Iris pigment epithelial cell (primary cell): Measurements from ENCODE around the gene PARP2.
"Not testable (repeated sequence)": the region's sequence is repeated elsewhere in the genome, so short reads cannot be mapped to it uniquely, and the experiment has no call there.

ENCODE experiments used
- DNase-seq: peaks from one replicate; pipeline ENCODE4 v3.0.0-alpha.2; 2011; ENCODE audit warnings: low read depth

The PARP2 gene

DNA sequence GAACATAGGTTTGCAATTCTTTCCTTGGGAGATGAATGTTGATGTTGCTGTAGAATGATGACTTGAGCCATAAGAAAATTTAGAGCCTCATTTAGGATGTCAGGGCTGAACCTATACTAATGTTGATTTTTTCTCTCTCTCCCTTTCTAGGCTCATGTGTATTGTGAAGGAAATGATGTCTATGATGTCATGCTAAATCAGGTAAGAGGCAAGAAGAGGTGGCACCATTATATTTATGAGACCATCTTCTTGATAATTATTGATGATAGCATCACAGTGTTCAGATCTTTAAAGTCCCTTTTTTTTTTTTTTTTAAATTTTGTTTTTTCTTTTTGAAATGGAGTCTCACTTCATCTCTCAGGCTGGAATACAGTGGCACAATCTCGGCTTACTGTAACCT lies 3.3 kb downstream of the PARP2 start:
- DNase-seq: no peak

DNA sequence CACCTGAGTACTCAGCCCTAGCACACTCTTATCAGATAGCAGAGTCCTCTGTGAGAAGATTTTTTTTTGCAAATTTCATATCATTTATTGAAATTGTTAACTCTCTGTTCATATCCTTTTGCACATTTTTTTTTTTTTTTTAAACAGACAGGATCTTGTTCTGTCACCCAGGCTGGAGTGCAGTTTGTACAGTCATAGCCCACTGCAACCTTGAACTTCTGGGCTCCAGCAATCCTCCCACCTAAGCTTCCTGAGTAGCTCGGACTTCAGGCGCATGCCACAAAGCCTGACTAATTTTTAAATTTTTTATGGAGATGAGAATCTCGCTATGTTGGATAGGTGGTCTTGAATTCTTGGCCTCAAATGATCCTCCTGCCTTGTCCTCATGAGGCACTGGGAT lies 4.3 kb downstream of the PARP2 start:
- DNase-seq: peak; percentile 62

DNA sequence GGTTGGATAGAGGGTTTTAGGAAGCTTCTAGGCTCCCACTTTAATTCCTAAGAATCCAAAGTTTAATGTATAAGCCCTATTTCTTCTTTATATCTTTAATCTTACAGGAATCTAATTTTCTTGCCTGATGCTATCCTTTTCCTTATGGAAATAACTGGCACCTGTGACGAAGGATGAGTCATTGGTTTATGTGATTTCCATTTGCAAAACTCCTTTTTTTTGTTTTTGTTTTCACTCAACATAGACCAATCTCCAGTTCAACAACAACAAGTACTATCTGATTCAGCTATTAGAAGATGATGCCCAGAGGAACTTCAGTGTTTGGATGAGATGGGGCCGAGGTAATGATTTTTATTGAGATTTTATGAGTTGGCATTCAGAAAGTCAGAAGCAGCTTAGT lies 6.8 kb downstream of the PARP2 start:
- DNase-seq: peak; percentile 18

DNA sequence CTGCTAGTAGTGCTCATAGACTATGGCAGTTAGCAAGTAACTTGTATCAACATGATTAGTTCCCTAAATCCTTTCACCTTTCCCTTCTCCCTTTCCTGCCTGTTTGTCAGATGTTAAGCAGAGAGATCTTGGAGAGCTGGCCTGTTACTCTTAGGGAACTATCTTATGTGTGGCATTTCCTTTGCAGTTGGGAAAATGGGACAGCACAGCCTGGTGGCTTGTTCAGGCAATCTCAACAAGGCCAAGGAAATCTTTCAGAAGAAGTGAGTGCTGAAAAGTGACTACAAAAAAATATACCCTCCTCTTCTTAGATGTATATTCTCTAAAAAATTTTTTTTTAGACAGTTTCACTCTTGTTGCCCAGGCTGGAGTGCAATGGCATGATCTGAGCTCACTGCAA lies 7.4 kb downstream of the PARP2 start:
- peak; percentile 29 for DNase-seq

DNA sequence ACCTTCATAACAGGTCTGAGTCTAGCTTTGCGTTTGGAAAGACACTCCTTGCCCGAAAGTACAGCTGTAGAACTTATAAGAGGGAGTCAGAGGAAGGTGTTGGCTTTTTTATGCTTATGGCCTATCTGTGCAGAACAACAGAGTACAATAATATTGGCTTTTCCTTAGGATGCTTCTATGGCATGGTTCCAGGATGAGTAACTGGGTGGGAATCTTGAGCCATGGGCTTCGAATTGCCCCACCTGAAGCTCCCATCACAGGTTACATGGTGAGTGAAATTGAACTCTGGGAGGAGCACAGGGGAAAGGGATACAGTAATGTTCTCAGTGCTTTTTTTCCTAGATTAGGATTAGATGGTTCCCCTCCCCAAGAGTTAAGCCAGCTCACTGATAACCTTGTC lies 13.0 kb downstream of the PARP2 start:
- DNase-seq: peak; percentile 24

DNA sequence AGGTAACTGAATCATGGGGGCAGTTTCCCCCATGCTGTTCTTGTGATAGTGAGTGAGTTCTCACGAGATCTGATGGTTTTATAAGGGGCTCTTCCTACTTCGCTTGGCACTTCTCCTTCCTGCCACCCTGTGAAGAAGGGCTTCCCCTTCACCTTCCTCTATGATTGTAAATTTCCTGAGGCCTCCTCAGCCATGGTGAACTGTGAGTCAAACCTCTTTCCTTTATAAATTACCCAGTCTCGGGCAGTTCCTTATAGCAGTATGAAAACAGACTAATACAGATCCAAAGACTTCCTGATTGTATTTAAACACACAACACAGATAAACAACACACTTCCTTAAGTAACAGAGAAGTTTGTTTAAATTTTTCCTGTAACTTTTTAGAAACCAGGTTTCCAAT lies 15.0 kb downstream of the PARP2 start:
- DNase-seq: not testable (repeated sequence)

DNA sequence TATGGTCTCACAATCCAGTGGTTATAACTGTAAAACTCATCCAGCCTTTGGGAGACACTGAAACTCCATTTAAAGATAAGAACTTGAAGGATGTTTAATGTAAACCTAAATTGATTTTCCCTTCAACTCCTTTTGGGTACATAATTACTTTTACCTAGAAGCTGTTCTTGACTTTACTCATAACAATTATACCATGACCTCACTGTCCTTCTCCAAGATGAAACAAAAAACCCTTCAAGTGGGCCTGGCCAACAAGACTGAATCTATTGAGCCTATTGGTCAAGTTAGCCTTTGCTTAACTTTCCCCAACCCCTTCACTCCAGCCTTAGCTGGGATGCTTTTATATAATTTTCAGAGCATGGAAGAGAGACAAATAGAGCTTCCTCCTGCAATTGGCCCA lies 22.5 kb downstream of the PARP2 start:
- no peak for DNase-seq

DNA sequence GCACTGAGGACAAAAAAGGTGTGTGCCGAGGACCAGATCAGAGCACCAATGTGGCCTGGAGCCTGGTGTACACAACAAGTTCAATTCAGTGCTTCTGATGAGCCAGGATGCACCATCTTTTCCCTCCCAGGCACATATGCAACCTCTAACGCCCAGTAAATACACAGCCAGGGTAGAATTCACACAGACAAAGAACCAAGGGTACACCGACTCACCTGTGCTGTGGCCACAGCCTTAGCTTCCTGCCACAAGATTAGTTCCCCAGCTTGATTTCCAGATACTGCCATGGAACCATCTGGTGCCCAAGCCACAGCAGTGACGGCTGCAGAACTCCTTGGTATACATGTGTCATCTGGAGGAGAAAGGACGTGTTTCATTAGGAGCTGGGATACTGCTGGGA lies 29.4 kb downstream of the PARP2 start:
- no peak for DNase-seq

DNA sequence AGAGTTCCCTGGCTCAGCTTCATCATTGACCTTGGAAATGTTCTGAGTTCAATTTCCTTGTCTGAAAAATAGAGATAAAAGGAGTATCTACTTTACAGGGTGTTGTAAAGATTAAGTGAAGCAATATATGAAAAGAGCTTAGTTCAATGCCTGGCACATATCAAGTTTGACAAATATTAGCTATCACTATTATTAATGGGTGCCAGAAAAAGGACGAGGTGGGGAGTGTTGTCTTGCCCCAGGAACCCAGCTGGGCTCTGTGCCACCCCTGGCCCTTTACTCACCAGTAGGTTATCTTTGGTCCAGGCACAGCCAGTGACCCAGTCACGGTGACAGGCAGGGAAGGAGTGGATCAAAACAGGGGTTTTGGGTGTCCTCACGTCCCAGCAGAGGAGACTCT lies 32.0 kb downstream of the PARP2 start:
- DNase-seq: no peak

DNA sequence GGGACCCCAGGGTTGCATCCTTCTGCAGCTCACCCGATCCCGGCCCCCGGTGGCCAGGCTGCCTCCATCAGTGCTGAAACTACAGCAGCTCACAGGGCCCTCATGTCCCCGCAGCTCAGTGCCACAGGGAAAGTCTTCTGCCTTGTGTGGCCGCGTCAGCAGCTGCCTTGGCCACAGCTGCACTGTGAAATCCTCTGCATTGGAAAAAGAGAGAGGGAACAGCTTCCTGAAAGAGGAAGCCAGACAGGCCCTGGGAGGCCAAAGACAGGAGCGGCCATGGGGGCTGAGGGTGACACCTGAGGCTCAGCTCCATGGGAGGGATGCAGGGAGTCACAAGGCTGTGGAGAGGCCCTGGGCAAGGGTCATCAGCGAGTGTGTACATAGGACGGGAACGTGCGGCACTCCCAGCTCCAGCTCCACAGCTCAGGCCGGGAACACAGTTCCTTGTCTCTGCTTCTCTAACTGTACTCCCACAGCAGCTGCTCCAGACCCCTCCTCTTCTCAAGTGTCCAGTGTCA lies 32.7 kb downstream of the PARP2 start:
- DNase-seq: no peak

DNA sequence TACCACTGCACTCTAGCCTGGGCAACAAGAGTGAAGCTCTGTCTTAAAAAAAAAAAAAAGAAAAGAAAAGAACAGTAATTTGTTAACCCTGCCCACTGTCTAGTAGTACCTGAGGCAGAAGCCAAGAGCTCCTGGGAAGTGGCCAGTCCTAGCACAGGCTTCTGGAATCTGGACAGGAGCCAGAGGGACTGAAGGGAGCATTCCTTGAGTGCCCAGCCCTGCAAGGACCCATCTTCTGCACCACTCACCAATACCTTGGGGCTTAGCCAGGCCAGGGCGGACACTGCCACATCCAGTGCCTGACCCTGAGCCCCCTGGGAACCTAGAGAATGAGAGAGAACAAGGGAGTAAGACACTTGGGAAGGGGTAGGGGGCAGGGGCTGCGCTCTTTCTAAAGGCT lies 33.7 kb downstream of the PARP2 start:
- DNase-seq: no peak

DNA sequence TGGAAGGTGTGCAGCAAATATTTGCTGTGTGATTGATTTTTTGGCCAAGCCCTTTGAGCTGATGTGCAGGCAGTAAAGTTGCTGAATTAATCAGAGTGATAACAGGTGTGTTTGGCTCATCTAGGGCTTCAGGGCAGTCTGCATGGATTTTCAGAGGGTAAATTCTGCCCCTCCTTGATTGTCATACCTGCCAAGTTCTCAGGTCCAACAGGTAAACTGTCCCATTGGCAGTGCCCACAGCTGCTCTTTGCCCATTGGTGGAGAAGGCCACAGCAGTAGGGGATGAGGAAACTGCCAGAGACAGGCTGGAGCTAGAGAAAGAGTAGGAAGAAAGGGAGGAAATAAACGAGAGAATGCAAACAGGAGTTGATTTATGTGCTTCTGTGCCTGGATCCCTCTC lies 36.3 kb downstream of the PARP2 start:
- DNase-seq: no peak

DNA sequence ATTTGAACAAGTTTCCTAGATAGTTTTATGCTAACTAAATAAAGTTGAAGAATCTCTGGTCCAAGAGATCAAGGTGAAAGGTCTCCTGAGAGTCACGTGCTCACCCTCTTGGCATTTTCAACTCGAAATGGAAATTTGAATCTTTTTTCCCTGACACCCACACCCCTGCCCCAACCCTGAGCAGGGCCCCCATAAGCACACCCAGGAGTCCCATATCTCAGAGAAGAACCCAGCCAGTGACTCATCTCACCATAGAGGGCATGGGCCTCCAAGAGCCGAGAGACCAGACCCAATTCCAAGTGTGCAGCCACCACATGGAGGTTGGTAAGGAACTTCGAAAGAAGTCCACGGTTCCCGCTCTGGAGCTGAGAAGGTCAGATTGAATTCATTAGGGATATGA lies 37.2 kb downstream of the PARP2 start:
- DNase-seq: no peak

DNA sequence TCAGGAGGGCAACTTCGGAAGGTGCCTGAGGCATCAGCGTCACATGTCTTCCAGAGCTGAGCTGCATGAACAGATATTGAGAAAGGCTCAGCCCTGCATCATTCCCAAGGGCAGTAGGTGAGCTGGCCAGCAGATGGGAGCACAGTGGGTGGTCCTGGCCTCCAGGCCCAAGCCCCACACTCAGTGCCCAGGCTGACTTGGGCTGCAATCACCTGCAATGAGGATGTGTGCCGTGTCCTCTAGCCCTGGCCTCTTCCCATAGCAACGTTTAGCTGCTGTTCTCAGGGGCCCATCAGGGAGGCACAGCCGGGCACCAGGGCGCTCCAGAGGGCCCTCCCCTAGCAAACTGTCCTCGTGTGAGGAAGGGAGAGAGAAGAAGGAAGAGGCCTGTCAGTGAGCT lies 37.9 kb downstream of the PARP2 start:
- no peak for DNase-seq

DNA sequence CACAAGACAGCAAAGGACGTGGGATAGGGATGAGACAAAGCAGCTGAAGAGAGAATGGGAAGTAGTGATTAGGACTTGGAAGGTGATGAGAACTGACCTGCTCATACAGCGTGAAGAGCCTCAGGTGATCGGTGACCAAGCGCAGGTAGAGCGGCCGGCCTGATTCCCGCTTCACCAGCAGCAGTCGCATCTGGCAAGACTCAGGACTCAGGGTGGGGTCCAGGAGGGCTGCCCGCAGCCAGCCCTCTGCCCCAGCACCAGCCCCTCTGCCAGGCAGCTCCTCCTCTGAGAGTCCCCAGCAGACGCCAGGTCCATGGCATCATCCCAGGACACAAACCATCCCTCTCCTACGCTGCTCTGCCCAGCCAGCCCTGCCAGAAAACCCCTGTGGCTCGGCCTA lies 39.1 kb downstream of the PARP2 start:
- DNase-seq: no peak

DNA sequence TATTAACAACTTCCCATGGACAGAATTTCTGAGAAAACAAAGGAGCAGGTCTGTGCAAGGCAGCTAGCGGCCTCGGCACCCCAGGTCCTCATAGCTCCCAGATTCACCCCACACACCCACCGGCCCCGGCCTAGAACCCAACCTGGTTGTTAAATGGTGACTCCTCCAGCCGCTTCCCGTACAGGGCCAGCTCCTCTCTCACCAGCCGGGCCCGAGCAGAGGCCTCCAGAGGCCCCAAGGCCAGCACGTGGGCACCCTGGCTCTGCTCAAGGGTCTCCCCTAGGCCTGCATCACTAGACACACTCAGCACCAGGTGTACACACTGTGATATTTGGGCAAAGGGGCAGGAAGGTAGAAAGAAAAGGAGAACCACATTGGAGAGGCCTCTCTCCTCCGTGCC lies 39.6 kb downstream of the PARP2 start:
- no peak for DNase-seq

DNA sequence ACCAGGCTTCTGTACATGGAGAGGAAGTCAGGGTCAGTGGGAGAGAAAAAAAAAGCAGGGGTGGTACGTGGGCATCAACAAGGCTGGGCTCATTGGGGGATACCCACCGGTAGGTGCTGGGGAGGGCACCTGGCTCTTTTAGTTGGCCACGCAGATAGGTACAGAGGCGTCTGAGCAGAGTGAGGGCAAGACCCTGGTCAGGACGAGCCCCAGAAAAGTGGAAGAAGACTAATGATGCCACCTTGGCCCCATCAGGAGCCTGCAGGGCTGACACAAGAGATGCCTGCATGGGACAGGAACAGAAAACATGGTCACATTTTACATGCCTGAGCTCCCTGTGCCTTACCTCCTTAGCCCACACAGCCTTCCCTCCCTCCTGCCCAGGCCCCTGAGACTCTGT lies 40.2 kb downstream of the PARP2 start:
- DNase-seq: no peak

DNA sequence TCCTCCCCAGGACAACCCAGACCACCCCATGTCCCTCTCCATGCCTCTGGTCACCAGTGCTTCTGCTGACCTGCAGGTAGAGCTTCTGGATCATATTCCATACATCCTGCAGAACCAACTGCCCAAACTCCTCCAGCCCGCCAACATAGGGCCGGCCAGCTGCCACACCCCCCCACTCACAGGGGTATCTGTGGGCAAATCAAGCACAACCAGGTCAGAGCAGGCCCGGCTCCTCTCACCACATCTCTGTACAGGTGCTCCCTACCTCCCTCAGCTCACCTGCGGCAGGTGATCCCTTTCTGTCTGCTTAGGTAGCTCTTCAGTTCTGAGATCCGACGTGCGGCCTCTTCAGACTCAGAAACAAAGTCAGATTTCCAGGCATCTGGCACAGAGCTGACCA lies 40.9 kb downstream of the PARP2 start:
- no peak for DNase-seq

DNA sequence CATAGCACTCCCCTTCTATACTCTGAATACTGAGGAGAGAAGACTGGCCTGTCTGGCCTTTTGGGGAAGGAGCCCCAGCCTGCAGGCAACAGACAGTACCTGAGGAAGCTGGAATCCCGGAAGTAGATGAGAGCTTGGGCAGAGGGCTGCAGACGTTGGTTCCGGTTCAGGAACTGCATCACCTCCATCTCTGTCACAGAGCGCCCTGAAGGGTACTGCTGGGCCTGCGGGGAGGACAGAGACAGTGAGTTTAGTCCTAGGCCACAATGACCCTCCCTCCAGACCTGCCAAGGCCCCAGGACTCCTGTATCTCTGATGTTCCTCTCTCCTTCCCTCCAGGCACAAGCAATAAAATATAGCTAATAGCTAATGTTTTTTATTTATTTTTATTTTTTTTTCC lies 41.5 kb downstream of the PARP2 start:
- no peak for DNase-seq

DNA sequence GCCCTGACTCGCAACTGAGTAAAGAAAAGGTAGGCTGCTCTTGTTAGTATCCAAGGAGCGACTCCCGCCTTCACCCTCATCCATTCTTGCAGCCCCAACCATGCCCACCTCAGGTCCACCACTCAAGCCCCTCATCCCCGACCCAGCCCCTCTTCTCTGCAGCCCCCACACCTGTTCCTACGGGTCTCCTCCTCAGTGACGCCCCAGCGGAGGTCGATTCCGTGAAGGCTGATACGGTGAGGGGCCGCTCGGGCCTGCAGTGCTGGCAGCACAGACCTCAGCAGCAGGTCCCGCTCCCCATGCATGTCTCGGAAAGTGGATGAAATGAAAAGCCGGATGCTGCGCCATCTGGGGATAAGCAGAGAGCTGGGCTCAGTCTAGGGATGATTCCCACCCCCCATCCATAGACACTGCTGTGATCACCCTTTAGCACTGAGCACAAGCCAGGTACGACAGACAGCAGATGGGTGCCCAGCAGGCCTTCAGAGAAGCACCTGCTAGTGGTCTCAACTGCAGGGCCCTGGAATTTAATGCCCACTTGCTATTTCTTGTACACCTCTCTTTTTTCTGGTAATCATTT lies 42.9 kb downstream of the PARP2 start:
- no peak for DNase-seq

DNA sequence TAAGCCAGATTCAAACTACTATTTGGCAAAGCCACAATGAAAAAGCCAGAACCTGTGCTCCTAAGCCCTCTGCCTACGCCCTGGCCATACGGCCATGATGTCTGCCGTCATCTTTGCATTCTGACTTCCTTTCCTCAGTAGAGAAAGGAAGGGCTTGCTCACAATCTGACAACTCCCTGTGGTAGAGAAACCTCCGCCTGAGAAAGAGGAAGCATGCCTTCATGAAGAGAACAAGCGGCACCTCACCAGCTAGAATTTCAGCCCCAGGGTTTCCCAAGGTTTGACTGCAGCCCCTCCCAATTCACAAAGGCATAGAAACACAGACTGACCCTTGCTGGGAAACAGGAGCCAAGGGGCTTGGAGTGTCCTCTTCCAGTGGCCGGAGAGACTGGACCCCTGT lies 44.1 kb downstream of the PARP2 start:
- DNase-seq: no peak

DNA sequence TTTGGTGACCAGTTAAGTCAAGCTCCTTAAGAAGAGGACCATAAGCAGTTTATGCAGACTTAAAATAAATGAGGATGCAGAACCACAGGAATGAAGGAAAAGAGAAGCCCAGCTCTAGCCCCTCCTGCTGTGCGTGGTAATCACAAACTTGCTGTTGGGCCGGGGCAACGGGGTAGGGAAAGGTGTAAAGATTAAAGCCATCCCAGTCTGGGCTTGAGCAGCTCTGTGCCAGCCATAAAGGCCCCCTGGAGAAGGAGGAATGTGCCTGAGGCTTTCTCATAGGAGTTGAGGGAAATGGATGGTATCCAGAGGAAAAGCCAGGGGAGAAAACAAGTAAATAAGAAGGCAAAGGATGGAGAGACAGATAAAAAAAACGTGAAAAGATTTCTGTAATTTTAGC lies 44.7 kb downstream of the PARP2 start:
- no peak for DNase-seq

DNA sequence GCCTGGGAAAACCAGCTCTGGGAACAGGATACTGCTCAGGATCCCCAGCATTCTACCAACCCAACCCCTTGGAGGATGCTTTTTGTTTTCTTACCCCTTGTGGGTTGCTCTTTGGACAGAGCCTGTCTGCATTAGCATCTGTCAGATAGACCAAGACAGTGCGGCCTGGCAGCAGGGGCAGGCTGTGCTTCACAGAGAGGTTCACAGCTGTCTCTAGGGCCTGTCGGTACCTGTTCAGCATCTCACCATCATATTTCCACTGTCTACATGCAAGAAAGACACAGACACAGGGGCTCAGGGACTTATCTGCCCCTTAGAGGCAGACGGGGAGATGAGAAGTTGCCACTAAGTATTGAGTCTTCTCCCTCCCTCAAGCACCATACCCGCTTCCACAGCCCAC lies 48.1 kb downstream of the PARP2 start:
- no peak for DNase-seq

DNA sequence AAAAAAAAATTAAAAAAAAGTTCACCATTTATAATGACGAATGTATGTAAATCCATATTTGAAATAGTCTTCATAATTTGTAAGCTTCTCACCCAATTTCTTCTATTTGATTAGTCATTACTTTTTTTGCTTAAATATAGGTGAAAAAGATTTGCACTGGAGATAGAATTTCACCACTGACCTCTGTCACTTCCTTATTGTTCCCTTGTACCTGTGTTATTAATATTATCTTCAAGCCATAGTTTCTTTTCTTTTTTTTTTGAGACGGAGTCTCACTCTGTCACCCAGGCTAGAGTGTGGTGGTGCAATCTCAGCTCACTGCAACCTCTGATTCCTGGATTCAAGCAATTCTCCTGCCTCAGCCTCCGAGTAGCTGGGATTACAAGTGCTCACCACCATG lies 54.1 kb downstream of the PARP2 start:
- DNase-seq: no peak

DNA sequence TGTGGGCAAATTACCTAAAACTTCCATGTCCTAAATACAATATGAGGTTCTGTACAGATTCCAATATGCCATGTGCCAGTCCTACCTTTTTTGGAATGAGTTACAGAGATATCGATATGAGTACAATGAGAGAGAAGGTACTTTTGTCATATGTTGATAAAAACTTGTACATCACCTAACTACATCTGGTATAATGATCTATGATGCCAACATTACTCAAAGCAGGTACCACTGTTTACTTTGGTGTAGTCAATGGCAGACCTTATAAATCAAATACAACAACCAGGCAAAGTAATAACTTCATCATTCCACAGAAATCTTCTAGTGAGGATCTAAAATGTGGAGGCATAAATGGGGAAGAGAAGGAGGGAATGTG lies 57.1 kb downstream of the PARP2 start:
- no peak for DNase-seq
